Measurements from ENCODE around the gene RIPK1. TPM values are rescaled to one million over a fixed set of nuclear protein-coding genes. Genes with fewer than 3 reads are reported as not detected.

RIPK1 gene
- total and polyA plus RNA-seq, 10 of the 15 experiments (the other 5 are each of a cell fraction or from before 2014, with no cell fraction given) = 1.6 to 11.2 (median 6.3) TPM

Small RNA genes lying within 50 kb of the gene (small RNA-seq; reads per million reads assigned to genes)
- not detected for gene AL133351.4
- gene RNA5SP201 = not detected

Other genes with a start within 250 kb of the RIPK1 start
Only the 7 nearest of the 8 such genes appear.
- gene SERPINB9, start 165.2 kb upstream of the RIPK1 start, total RNA-seq (2014; rRNA removed) = 4.7 and 5.6 TPM in 2 replicates
- gene SERPINB9, start 165.2 kb upstream of the RIPK1 start, total RNA-seq (2014; rRNA removed; fragmentation: Illumina TruSeq; extraction: Trizol) = 5.4 and 5.5 TPM in 2 replicates
- 5.8 and 6.1 TPM in 2 replicates for gene SERPINB9, start 165.2 kb upstream of the RIPK1 start, total RNA-seq (2021)
- 133 and 141 TPM in 2 replicates for gene SERPINB9, start 165.2 kb upstream of the RIPK1 start, polyA plus RNA-seq (2011; rRNA removed)
- 6.7 and 7.3 TPM in 2 replicates for gene SERPINB9, start 165.2 kb upstream of the RIPK1 start, polyA plus RNA-seq (2014; fragmentation: Illumina TruSeq; extraction: Trizol)
- 1 to 10 TPM; 2.0 to 3.7 TPM for gene SERPINB9, start 165.2 kb upstream of the RIPK1 start, polyA plus RNA-seq (2014; fragmentation: Nextera tagmentation; extraction: Ambion mirVana)
- gene SERPINB9, start 165.2 kb upstream of the RIPK1 start, polyA plus RNA-seq (2014; rRNA removed) = 3.8 and 5.9 TPM in 2 replicates
- gene SERPINB9, start 165.2 kb upstream of the RIPK1 start, polyA plus RNA-seq (2016; fragmentation: Nextera tagmentation; extraction: Ambion mirVana) = 1 to 10 TPM; 4.1 to 4.2 TPM
- gene SERPINB6, start 96.9 kb upstream of the RIPK1 start, total RNA-seq (2014; rRNA removed) = 0.54 and 0.68 TPM in 2 replicates
- gene SERPINB6, start 96.9 kb upstream of the RIPK1 start, total RNA-seq (2014; rRNA removed; fragmentation: Illumina TruSeq; extraction: Trizol) = 0.49 and 0.88 TPM in 2 replicates
- 0.66 and 1.2 TPM in 2 replicates for gene SERPINB6, start 96.9 kb upstream of the RIPK1 start, total RNA-seq (2021)
- 0.14 TPM in 1 of 2 replicates, not detected in the other for gene SERPINB6, start 96.9 kb upstream of the RIPK1 start, polyA plus RNA-seq (2011; rRNA removed)
- 0.68 and 0.98 TPM in 2 replicates for gene SERPINB6, start 96.9 kb upstream of the RIPK1 start, polyA plus RNA-seq (2014; fragmentation: Illumina TruSeq; extraction: Trizol)
- 1 to 10 TPM; 1.4 to 2.2 TPM for gene SERPINB6, start 96.9 kb upstream of the RIPK1 start, polyA plus RNA-seq (2014; fragmentation: Nextera tagmentation; extraction: Ambion mirVana)
- gene SERPINB6, start 96.9 kb upstream of the RIPK1 start, polyA plus RNA-seq (2014; rRNA removed) = 0.45 and 0.58 TPM in 2 replicates
- under 1 TPM; 0.37 to 0.39 TPM for gene SERPINB6, start 96.9 kb upstream of the RIPK1 start, polyA plus RNA-seq (2016; fragmentation: Nextera tagmentation; extraction: Ambion mirVana)
- 0.68 and 0.76 TPM in 2 replicates for gene NQO2, start 68.6 kb upstream of the RIPK1 start, total RNA-seq (2014; rRNA removed)
- 0.64 and 0.81 TPM in 2 replicates for gene NQO2, start 68.6 kb upstream of the RIPK1 start, total RNA-seq (2014; rRNA removed; fragmentation: Illumina TruSeq; extraction: Trizol)
- gene NQO2, start 68.6 kb upstream of the RIPK1 start, total RNA-seq (2021) = 1.3 and 2.2 TPM in 2 replicates
- gene NQO2, start 68.6 kb upstream of the RIPK1 start, polyA plus RNA-seq (2011; rRNA removed) = 0.73 and 1.1 TPM in 2 replicates
- gene NQO2, start 68.6 kb upstream of the RIPK1 start, polyA plus RNA-seq (2014; fragmentation: Illumina TruSeq; extraction: Trizol) = 0.29 and 0.79 TPM in 2 replicates
- gene NQO2, start 68.6 kb upstream of the RIPK1 start, polyA plus RNA-seq (2014; fragmentation: Nextera tagmentation; extraction: Ambion mirVana) = under 1 TPM; 0.55 to 0.66 TPM
- gene NQO2, start 68.6 kb upstream of the RIPK1 start, polyA plus RNA-seq (2014; rRNA removed) = 0.76 and 1.2 TPM in 2 replicates
- 1 to 10 TPM; 2.4 to 2.6 TPM for gene NQO2, start 68.6 kb upstream of the RIPK1 start, polyA plus RNA-seq (2016; fragmentation: Nextera tagmentation; extraction: Ambion mirVana)
- 11.3 and 12.2 TPM in 2 replicates for gene BPHL, start 50.2 kb downstream of the RIPK1 start, total RNA-seq (2014; rRNA removed)
- 10.9 and 12.9 TPM in 2 replicates for gene BPHL, start 50.2 kb downstream of the RIPK1 start, total RNA-seq (2014; rRNA removed; fragmentation: Illumina TruSeq; extraction: Trizol)
- 12.9 and 13.7 TPM in 2 replicates for gene BPHL, start 50.2 kb downstream of the RIPK1 start, total RNA-seq (2021)
- gene BPHL, start 50.2 kb downstream of the RIPK1 start, polyA plus RNA-seq (2011; rRNA removed) = 11.2 and 11.8 TPM in 2 replicates
- 10.8 and 11.7 TPM in 2 replicates for gene BPHL, start 50.2 kb downstream of the RIPK1 start, polyA plus RNA-seq (2014; fragmentation: Illumina TruSeq; extraction: Trizol)
- 10 to 100 TPM in 1 of 2 experiments, 1 to 10 TPM in 1; 8.0 to 12.9 TPM for gene BPHL, start 50.2 kb downstream of the RIPK1 start, polyA plus RNA-seq (2014; fragmentation: Nextera tagmentation; extraction: Ambion mirVana)
- 13.3 and 13.8 TPM in 2 replicates for gene BPHL, start 50.2 kb downstream of the RIPK1 start, polyA plus RNA-seq (2014; rRNA removed)
- 10 to 100 TPM; 15.9 to 17.8 TPM for gene BPHL, start 50.2 kb downstream of the RIPK1 start, polyA plus RNA-seq (2016; fragmentation: Nextera tagmentation; extraction: Ambion mirVana)
- 47.0 and 49.5 TPM in 2 replicates for gene TUBB2A, start 89.0 kb downstream of the RIPK1 start, total RNA-seq (2014; rRNA removed)
- 17.8 and 22.7 TPM in 2 replicates for gene TUBB2A, start 89.0 kb downstream of the RIPK1 start, total RNA-seq (2014; rRNA removed; fragmentation: Illumina TruSeq; extraction: Trizol)
- 46.6 and 47.6 TPM in 2 replicates for gene TUBB2A, start 89.0 kb downstream of the RIPK1 start, total RNA-seq (2021)
- 2.3 and 4.9 TPM in 2 replicates for gene TUBB2A, start 89.0 kb downstream of the RIPK1 start, polyA plus RNA-seq (2011; rRNA removed)
- gene TUBB2A, start 89.0 kb downstream of the RIPK1 start, polyA plus RNA-seq (2014; fragmentation: Illumina TruSeq; extraction: Trizol) = 9.6 and 23.1 TPM in 2 replicates
- gene TUBB2A, start 89.0 kb downstream of the RIPK1 start, polyA plus RNA-seq (2014; fragmentation: Nextera tagmentation; extraction: Ambion mirVana) = 1 to 10 TPM; 2.2 to 6.0 TPM
- gene TUBB2A, start 89.0 kb downstream of the RIPK1 start, polyA plus RNA-seq (2014; rRNA removed) = 46.1 and 49.3 TPM in 2 replicates
- gene TUBB2A, start 89.0 kb downstream of the RIPK1 start, polyA plus RNA-seq (2016; fragmentation: Nextera tagmentation; extraction: Ambion mirVana) = 10 to 100 TPM; 39.5 to 44.0 TPM
- gene TUBB2B, start 159.2 kb downstream of the RIPK1 start, total RNA-seq (2014; rRNA removed) = 45.4 and 54.7 TPM in 2 replicates
- gene TUBB2B, start 159.2 kb downstream of the RIPK1 start, total RNA-seq (2014; rRNA removed; fragmentation: Illumina TruSeq; extraction: Trizol) = 32.7 and 36.9 TPM in 2 replicates
- gene TUBB2B, start 159.2 kb downstream of the RIPK1 start, total RNA-seq (2021) = 55.4 and 63.2 TPM in 2 replicates
- gene TUBB2B, start 159.2 kb downstream of the RIPK1 start, polyA plus RNA-seq (2011; rRNA removed) = 1.7 and 3.6 TPM in 2 replicates
- gene TUBB2B, start 159.2 kb downstream of the RIPK1 start, polyA plus RNA-seq (2014; fragmentation: Illumina TruSeq; extraction: Trizol) = 14.3 and 30.9 TPM in 2 replicates
- gene TUBB2B, start 159.2 kb downstream of the RIPK1 start, polyA plus RNA-seq (2014; fragmentation: Nextera tagmentation; extraction: Ambion mirVana) = 1 to 10 TPM; 2.6 to 5.8 TPM
- gene TUBB2B, start 159.2 kb downstream of the RIPK1 start, polyA plus RNA-seq (2014; rRNA removed) = 75.2 and 81.4 TPM in 2 replicates
- gene TUBB2B, start 159.2 kb downstream of the RIPK1 start, polyA plus RNA-seq (2016; fragmentation: Nextera tagmentation; extraction: Ambion mirVana) = 10 to 100 TPM in 1 of 2 experiments, 1 to 10 TPM in 1; 7.9 to 11.6 TPM
- gene PSMG4, start 190.5 kb downstream of the RIPK1 start, total RNA-seq (2014; rRNA removed) = 51.4 and 56.9 TPM in 2 replicates
- 19.6 and 22.8 TPM in 2 replicates for gene PSMG4, start 190.5 kb downstream of the RIPK1 start, total RNA-seq (2014; rRNA removed; fragmentation: Illumina TruSeq; extraction: Trizol)
- gene PSMG4, start 190.5 kb downstream of the RIPK1 start, total RNA-seq (2021) = 32.4 and 32.9 TPM in 2 replicates
- 25.3 and 26.6 TPM in 2 replicates for gene PSMG4, start 190.5 kb downstream of the RIPK1 start, polyA plus RNA-seq (2011; rRNA removed)
- gene PSMG4, start 190.5 kb downstream of the RIPK1 start, polyA plus RNA-seq (2014; fragmentation: Illumina TruSeq; extraction: Trizol) = 8.2 and 11.4 TPM in 2 replicates
- 10 to 100 TPM in 1 of 2 experiments, 1 to 10 TPM in 1; 7.1 to 14.2 TPM for gene PSMG4, start 190.5 kb downstream of the RIPK1 start, polyA plus RNA-seq (2014; fragmentation: Nextera tagmentation; extraction: Ambion mirVana)
- gene PSMG4, start 190.5 kb downstream of the RIPK1 start, polyA plus RNA-seq (2014; rRNA removed) = 62.6 and 67.1 TPM in 2 replicates
- 10 to 100 TPM; 54.6 to 59.3 TPM for gene PSMG4, start 190.5 kb downstream of the RIPK1 start, polyA plus RNA-seq (2016; fragmentation: Nextera tagmentation; extraction: Ambion mirVana)

Measured in GM12878 (cell line).